HepG2 (cell line): ENCODE data around the gene NLGN3. TPM values are rescaled to one million over a fixed set of nuclear protein-coding genes. Genes with fewer than 3 reads are reported as not detected.

Experiments
- ATF5 ChIP-seq: sonication (generic); formaldehyde crosslinking; IDR thresholded peaks from 2 replicates; pipeline ENCODE4 v1.4.0; 2020; ENCODE audit warnings: mild to moderate bottlenecking, low read depth, missing genetic modification reagents
- FOXK1 ChIP-seq: sonication (generic); formaldehyde crosslinking; IDR thresholded peaks from 2 replicates; pipeline ENCODE4 v1.4.0; 2020; ENCODE audit warnings: low read depth, missing genetic modification reagents, borderline replicate concordance
- MAZ ChIP-seq, 2 experiments: sonication (generic) in 1 of 2; formaldehyde crosslinking in 1 of 2; IDR thresholded peaks; 2 replicates each; pipeline versions ENCODE4 v1.5.0 to v1.6.1; 2012 to 2020; ENCODE audit warnings: low read depth in 2 of 2, mild to moderate bottlenecking in 2 of 2, borderline replicate concordance in 1 of 2, improper control_type of control experiment in 1 of 2, low read length in 1 of 2, missing genetic modification reagents in 1 of 2, moderate library complexity in 1 of 2
- MIER3 ChIP-seq: IDR thresholded peaks from 2 replicates; pipeline ENCODE4 v1.6.1; 2016; ENCODE audit warnings: missing compliant biosample characterization, borderline replicate concordance
- RAD21 ChIP-seq: fragments of 450-650 bp; formaldehyde crosslinking; IDR thresholded peaks from 2 replicates; pipeline ENCODE4 v1.5.0; 2020; ENCODE audit warnings: mild to moderate bottlenecking
- SALL1 ChIP-seq: sonication (generic); formaldehyde crosslinking; IDR thresholded peaks from 2 replicates; pipeline ENCODE4 v1.8.0; 2022; ENCODE audit warnings: mild to moderate bottlenecking, missing genetic modification reagents
- SPEN ChIP-seq: sonication (generic); formaldehyde crosslinking; IDR thresholded peaks from 2 replicates; pipeline ENCODE4 v1.5.1; 2020; ENCODE audit warnings: low read depth, mild to moderate bottlenecking, missing genetic modification reagents
- ZBTB46 ChIP-seq: sonication (generic); formaldehyde crosslinking; IDR thresholded peaks from 2 replicates; pipeline ENCODE4 v1.4.0; 2020; ENCODE audit warnings: mild to moderate bottlenecking, missing genetic modification reagents, borderline replicate concordance
- ZFY ChIP-seq: sonication (generic); formaldehyde crosslinking; IDR thresholded peaks from 2 replicates; pipeline ENCODE4 v1.4.0; 2020; ENCODE audit warnings: missing genetic modification reagents
- ZHX2 ChIP-seq, 2 experiments: sonication (generic) in 1 of 2; formaldehyde crosslinking in 1 of 2; IDR thresholded peaks; 2 replicates each; pipeline versions ENCODE4 v1.6.1 to v1.9.0; 2014 to 2022; ENCODE audit warnings: antibody characterized with exemption in 1 of 2, borderline replicate concordance in 1 of 2, inconsistent platforms in 1 of 2, low read depth in 1 of 2, missing genetic modification reagents in 1 of 2
- ZNF616 ChIP-seq: sonication (generic); formaldehyde crosslinking; IDR thresholded peaks from 2 replicates; pipeline ENCODE4 v1.5.0; 2020; ENCODE audit warnings: low read depth, mild to moderate bottlenecking, missing genetic modification reagents
- ZNF770 ChIP-seq: sonication (generic); formaldehyde crosslinking; IDR thresholded peaks from 2 replicates; pipeline ENCODE4 v1.5.0; 2020; ENCODE audit warnings: mild to moderate bottlenecking, missing genetic modification reagents
- polyA plus RNA-seq, 8 experiments: library from polyadenylated mRNA; depleted of rRNA in 3 of 8; stranded (reverse) in 7 of 8; unstranded in 1 of 8; fragments of >200 nt; fragmentation: Illumina TruSeq in 4 of 8; extraction: Trizol in 4 of 8; gene quantifications; 2 replicates each; pipeline versions ENCODE4 v1.2.1 to v1.2.3, GENCODE V29; 2011 to 2016; ENCODE audit warnings: low read depth in 4 of 8, missing spikeins in 1 of 8, mixed read lengths in 1 of 8; ENCODE audit not compliant: insufficient read depth in 1 of 8
- total RNA-seq, 5 experiments: library from RNA; depleted of rRNA; stranded (reverse); fragments of >200 nt; fragmentation: Illumina TruSeq; extraction: Trizol; gene quantifications; 2 replicates each; pipeline ENCODE4 v1.2.3, GENCODE V29; 2016; ENCODE audit warnings: low read depth in 1 of 5

NLGN3 gene
- total and polyA plus RNA-seq, 2 of the 13 experiments (the other 11 are each of a cell fraction or from before 2014, with no cell fraction given): 0.04 to 0.16 TPM

- no peak for TF ChIP-seq ZHX2 (IDR thresholded peaks at IDR 0.05; ENCODE audit: low read depth)
- no peak for TF ChIP-seq ZHX2 (CRISPR knock-in tag; IDR thresholded peaks at IDR 0.05; ENCODE audit: borderline replicate concordance)
- TF ChIP-seq ZFY: peak; percentile 34; the same call in 1 of the 2 replicates
- no peak for TF ChIP-seq ATF5 (CRISPR knock-in tag)
- TF ChIP-seq RAD21: no peak
- TF ChIP-seq SPEN (CRISPR knock-in tag): peak; percentile 24; the same call in 1 of the 2 replicates
- no peak for TF ChIP-seq ZNF616 (CRISPR knock-in tag)
- TF ChIP-seq FOXK1 (CRISPR knock-in tag): no peak
- no peak for TF ChIP-seq SALL1 (CRISPR knock-in tag)
- TF ChIP-seq ZBTB46 (CRISPR knock-in tag): no peak
- no peak for TF ChIP-seq ZNF770 (CRISPR knock-in tag)
- no peak for TF ChIP-seq MIER3 (CRISPR knock-in tag)
- TF ChIP-seq MAZ (IDR thresholded peaks at IDR 0.05; ENCODE audit: borderline replicate concordance, low read depth, low read length): no peak
- TF ChIP-seq MAZ (CRISPR knock-in tag; IDR thresholded peaks at IDR 0.05; ENCODE audit: low read depth): no peak
Measured at GRCh38 chrX:71217298-71217697, 72.7 kb downstream of the NLGN3 start (continued).
